ENCODE measurements around the gene NRXN2. TPM values are rescaled to one million over a fixed set of nuclear protein-coding genes. Genes with fewer than 3 reads are reported as not detected.

Gene NRXN2
- total and polyA plus RNA-seq, 2 donors (not counting 3 experiments of a cell fraction or from before 2014, with no cell fraction given), result not detected

DNA sequence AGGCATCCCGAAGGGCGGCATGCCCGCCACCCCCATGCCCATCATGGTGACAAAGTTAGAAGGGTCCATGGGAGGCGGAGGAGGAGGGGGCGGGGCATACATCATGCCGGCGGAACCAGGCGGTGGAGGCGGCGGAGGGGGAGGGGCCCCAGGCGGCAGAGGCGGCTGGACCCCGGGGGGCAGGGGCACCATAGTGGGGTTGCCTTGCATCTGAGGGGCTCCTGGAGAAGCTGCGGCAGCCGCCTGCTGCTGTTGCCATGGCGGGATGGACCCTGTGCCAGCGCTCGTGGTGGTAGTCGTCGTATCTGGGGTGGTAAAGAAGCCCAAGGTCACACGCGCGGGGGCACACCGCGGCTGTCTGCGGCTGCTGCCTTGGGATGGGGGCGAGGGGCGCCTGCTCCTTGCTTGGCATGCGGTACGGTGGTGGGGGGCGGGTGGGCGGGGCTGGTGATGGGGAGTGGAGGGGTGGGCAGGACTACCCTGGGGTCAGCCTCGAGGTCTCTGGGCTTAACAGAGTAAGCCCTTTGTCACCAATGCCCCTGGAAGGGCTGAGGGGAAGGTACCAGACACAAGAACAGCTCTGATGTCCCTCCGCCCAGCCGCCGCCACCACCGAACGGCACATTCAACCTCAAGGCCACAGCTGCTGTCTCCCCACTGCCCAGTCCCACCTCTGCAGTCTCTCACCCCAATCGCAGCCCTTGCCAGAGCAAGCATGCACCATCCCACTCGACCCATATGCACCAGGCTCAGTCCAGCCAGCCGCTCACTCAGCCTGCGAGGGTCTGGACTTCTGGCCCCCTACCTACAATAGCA is 43.1 kb upstream of the NRXN2 start:
- Histone ChIP-seq H3K79me2 (ENCODE audit: control insufficient read depth, insufficient read depth, low read length) (peaks cover 44% of the 10 kb centered on the region), H3K9me3 (replicated peaks; ENCODE audit: control insufficient read depth, insufficient read depth, low read length) (no peaks in the 10 kb centered on the region), H3K4me1 (ENCODE audit: control insufficient read depth, extremely low read depth, insufficient read depth, low read length) (peaks cover 20% of the 10 kb centered on the region), H3K4me2 (ENCODE audit: insufficient read depth, low read length) (no peak overlapping the region), H3K36me3 (ENCODE audit: control insufficient read depth in 2 of 2, extremely low read depth in 1 of 2, insufficient read depth in 2 of 2, low read length in 2 of 2) (peaks cover 62 to 72% of the 10 kb centered on the region in 2 experiments), H3K4me3 (replicated peaks in 1 of 3; ENCODE audit: insufficient read depth in 1 of 3, low read depth in 1 of 3, low read length in 3 of 3) (no peak overlapping the region), H3K27me3 (ENCODE audit: control insufficient read depth in 2 of 2, insufficient read depth in 2 of 2, low read length in 2 of 2) (no peaks in the 10 kb centered on the region), H3K9me1 (replicated peaks; ENCODE audit: control insufficient read depth, extremely low read depth, insufficient read depth, low read length) (no peaks in the 10 kb centered on the region), H3K9ac (replicated peaks; ENCODE audit: extremely low read depth, insufficient read depth, low read length) (no peak overlapping the region), H2AFZ (ENCODE audit: low read depth, low read length) (no peak overlapping the region), H4K20me1 (replicated peaks; ENCODE audit: control insufficient read depth, extremely low read depth, insufficient read depth, low read length) (peaks cover 3% of the 10 kb centered on the region), H3K27ac (ENCODE audit: insufficient read depth, low read depth, low read length) (no peak overlapping the region)
- no peak for FAIRE-seq
- DNase-seq (ENCODE audit: low read depth, low spot score), result no peak
- CTCF ChIA-PET, result no interaction called here
- dilution Hi-C loops (cut with MboI; ENCODE audit: extremely low pct_ligation_motif_present, low sequenced_read_pairs) (no loop called here), intact Hi-C loops (cut with micrococcal nuclease) (no loop called here)
- POLR2A ChIA-PET, result no interaction called here
- no TSS peak for BruUV-seq (replicated peaks)
- TF ChIP-seq MYC (IDR thresholded peaks at IDR 0.05; ENCODE audit: low read depth, low read length) (no peak), EZH2 (IDR thresholded peaks at IDR 0.05; ENCODE audit: borderline replicate concordance, low read depth, low read length, severe bottlenecking) (no peak), POLR2A (IDR thresholded peaks at IDR 0.05; ENCODE audit: low read depth, low read length) (no peak), GATA2 (IDR thresholded peaks at IDR 0.05; ENCODE audit: insufficient read depth, insufficient read length, low read depth, low read length) (no peak), MAX (IDR thresholded peaks at IDR 0.05; ENCODE audit: insufficient read depth, insufficient read length) (no peak), FOS (IDR thresholded peaks at IDR 0.05; ENCODE audit: borderline replicate concordance, insufficient read depth, low read length) (no peak), JUN (IDR thresholded peaks at IDR 0.05; ENCODE audit: borderline replicate concordance, insufficient read depth, insufficient read length, low read depth) (no peak), POLR2AphosphoS5 (IDR thresholded peaks at IDR 0.05; ENCODE audit: insufficient read depth, low read depth, low read length) (no peak)
- TF ChIP-seq, protein P1, sequence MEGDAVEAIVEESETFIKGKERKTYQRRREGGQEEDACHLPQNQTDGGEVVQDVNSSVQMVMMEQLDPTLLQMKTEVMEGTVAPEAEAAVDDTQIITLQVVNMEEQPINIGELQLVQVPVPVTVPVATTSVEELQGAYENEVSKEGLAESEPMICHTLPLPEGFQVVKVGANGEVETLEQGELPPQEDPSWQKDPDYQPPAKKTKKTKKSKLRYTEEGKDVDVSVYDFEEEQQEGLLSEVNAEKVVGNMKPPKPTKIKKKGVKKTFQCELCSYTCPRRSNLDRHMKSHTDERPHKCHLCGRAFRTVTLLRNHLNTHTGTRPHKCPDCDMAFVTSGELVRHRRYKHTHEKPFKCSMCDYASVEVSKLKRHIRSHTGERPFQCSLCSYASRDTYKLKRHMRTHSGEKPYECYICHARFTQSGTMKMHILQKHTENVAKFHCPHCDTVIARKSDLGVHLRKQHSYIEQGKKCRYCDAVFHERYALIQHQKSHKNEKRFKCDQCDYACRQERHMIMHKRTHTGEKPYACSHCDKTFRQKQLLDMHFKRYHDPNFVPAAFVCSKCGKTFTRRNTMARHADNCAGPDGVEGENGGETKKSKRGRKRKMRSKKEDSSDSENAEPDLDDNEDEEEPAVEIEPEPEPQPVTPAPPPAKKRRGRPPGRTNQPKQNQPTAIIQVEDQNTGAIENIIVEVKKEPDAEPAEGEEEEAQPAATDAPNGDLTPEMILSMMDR (IDR thresholded peaks at IDR 0.05; ENCODE audit: extremely low read depth in 1 of 2, insufficient read depth in 1 of 2, low read depth in 1 of 2, low read length in 2 of 2), result no peak

All from endothelial cell of umbilical vein (primary cell).